Neural cell (in vitro differentiated cells): ENCODE data around the gene MRC2. TPM values are rescaled to one million over a fixed set of nuclear protein-coding genes. Genes with fewer than 3 reads are reported as not detected.

Experiments used
- H2AFZ ChIP-seq: fragments of 200-600, 300-800 bp; sonication (generic), shearing (Covaris generic); 2 replicates; pipeline ENCODE4 v1.6.0; 2014; ENCODE audit warnings: low read depth, mild to moderate bottlenecking, antibody characterized with exemption, low read length, moderate library complexity
- H3F3A ChIP-seq: fragments of 200-600 bp; shearing (Covaris generic); 2 replicates; pipeline ENCODE4 v1.6.1; 2016; ENCODE audit warnings: mild to moderate bottlenecking, moderate library complexity, mixed read lengths, antibody characterized with exemption, low read length; ENCODE audit not compliant: insufficient read depth, poor library complexity, severe bottlenecking
- H3K27ac ChIP-seq: fragments of 200-600, 300-800 bp; sonication (generic), shearing (Covaris generic); 2 replicates; pipeline ENCODE4 v1.5.1; 2014; ENCODE audit warnings: mild to moderate bottlenecking, low read length, moderate library complexity
- H3K27me3 ChIP-seq: fragments of 300-800, 200-600 bp; sonication (generic), shearing (Covaris generic); 2 replicates; pipeline ENCODE4 v1.6.0; 2014; ENCODE audit warnings: mild to moderate bottlenecking, low read depth, low read length, moderate library complexity; ENCODE audit not compliant: insufficient read depth
- H3K36me3 ChIP-seq: fragments of 300-800, 200-600 bp; sonication (generic), shearing (Covaris generic); 2 replicates; pipeline ENCODE4 v1.5.1; 2014; ENCODE audit warnings: mild to moderate bottlenecking, antibody characterized with exemption, low read length, moderate library complexity; ENCODE audit not compliant: insufficient read depth
- H3K4me2 ChIP-seq: fragments of 300-800, 200-600 bp; sonication (generic), shearing (Covaris generic); 2 replicates; pipeline ENCODE4 v1.6.0; 2014; ENCODE audit warnings: mild to moderate bottlenecking, low read length
- H3K4me3 ChIP-seq: fragments of 300-800, 200-600 bp; sonication (generic), shearing (Covaris generic); 2 replicates; pipeline ENCODE4 v1.5.1; 2014; ENCODE audit warnings: mild to moderate bottlenecking, low read length, moderate library complexity
- H3K79me2 ChIP-seq: fragments of 200-600 bp; shearing (Covaris generic); replicated peaks from 2 replicates; pipeline ENCODE4 v1.6.0; 2014; ENCODE audit warnings: mild to moderate bottlenecking, low read length, moderate library complexity; ENCODE audit not compliant: insufficient read depth
- H3K9ac ChIP-seq: fragments of 300-800, 200-600 bp; sonication (generic), shearing (Covaris generic); 2 replicates; pipeline ENCODE4 v1.6.1; 2016; ENCODE audit warnings: mild to moderate bottlenecking, low read length, mixed read lengths
- H3K9me2 ChIP-seq: fragments of 200-600 bp; shearing (Covaris generic); 2 replicates; pipeline ENCODE4 v1.6.1; 2016; ENCODE audit warnings: mild to moderate bottlenecking, low read length, mixed read lengths; ENCODE audit not compliant: insufficient read depth
- H3K9me3 ChIP-seq: fragments of 200-600, 300-800 bp; sonication (generic), shearing (Covaris generic); 2 replicates; pipeline ENCODE4 v1.6.1; 2016; ENCODE audit warnings: mild to moderate bottlenecking, mixed run types, low read length, moderate library complexity, mixed read lengths
- H4K20me1 ChIP-seq: fragments of 200-600 bp; shearing (Covaris generic); 2 replicates; pipeline ENCODE4 v1.6.1; 2016; ENCODE audit warnings: mild to moderate bottlenecking, mixed run types; ENCODE audit not compliant: insufficient read depth
- EP300 ChIP-seq: fragments of 450-650 bp; conservative IDR thresholded peaks from 2 replicates; pipeline ENCODE4 v1.6.1; 2014; ENCODE audit warnings: antibody characterized with exemption, mild to moderate bottlenecking, moderate library complexity; ENCODE audit not compliant: poor library complexity, severe bottlenecking
- EZH2 ChIP-seq: fragments of 200-600, 300-800 bp; shearing (Covaris generic), sonication (generic); IDR thresholded peaks from 2 replicates; pipeline ENCODE4 v1.6.1; 2014; ENCODE audit warnings: antibody characterized with exemption, low read length, borderline replicate concordance, mild to moderate bottlenecking; ENCODE audit not compliant: insufficient read depth, poor library complexity, severe bottlenecking
- MXI1 ChIP-seq: fragments of 450-650 bp; conservative IDR thresholded peaks from 2 replicates; pipeline ENCODE4 v1.6.1; 2014; ENCODE audit warnings: antibody characterized with exemption, mild to moderate bottlenecking; ENCODE audit not compliant: poor library complexity, severe bottlenecking
- POLR2AphosphoS5 ChIP-seq: IDR thresholded peaks from 2 replicates; pipeline ENCODE4 v1.6.1; 2012
- RAD21 ChIP-seq: fragments of 450-650 bp; conservative IDR thresholded peaks from 2 replicates; pipeline ENCODE4 v1.6.1; 2014; ENCODE audit warnings: antibody characterized with exemption, mild to moderate bottlenecking, moderate library complexity
- SMC3 ChIP-seq: fragments of 450-650 bp; conservative IDR thresholded peaks from 2 replicates; pipeline ENCODE4 v1.6.1; 2014; ENCODE audit warnings: antibody characterized with exemption, mild to moderate bottlenecking, moderate library complexity; ENCODE audit not compliant: poor library complexity
- TAF1 ChIP-seq: IDR thresholded peaks from 2 replicates; pipeline ENCODE4 v1.6.1; 2012; ENCODE audit warnings: low read depth
- polyA plus RNA-seq: library from polyadenylated mRNA; depleted of rRNA; stranded (reverse); fragments of >200 nt; gene quantifications from 2 replicates; pipeline ENCODE4 v1.2.3, GENCODE V29; 2014
- TF ChIP-seq, protein P1 (sequence below): fragments of 450-650 bp; IDR thresholded peaks from 2 replicates; pipeline ENCODE4 v1.5.1; 2014; ENCODE audit warnings: antibody characterized with exemption, mild to moderate bottlenecking, moderate library complexity; ENCODE audit not compliant: poor library complexity, severe bottlenecking
- TF ChIP-seq, protein P2 (sequence below): IDR thresholded peaks from 2 replicates; pipeline ENCODE4 v1.6.1; 2012; ENCODE audit warnings: borderline replicate concordance

MRC2 gene
- polyA plus RNA-seq, 1 donor from 2014 or later, result 0.36 TPM

DNA sequence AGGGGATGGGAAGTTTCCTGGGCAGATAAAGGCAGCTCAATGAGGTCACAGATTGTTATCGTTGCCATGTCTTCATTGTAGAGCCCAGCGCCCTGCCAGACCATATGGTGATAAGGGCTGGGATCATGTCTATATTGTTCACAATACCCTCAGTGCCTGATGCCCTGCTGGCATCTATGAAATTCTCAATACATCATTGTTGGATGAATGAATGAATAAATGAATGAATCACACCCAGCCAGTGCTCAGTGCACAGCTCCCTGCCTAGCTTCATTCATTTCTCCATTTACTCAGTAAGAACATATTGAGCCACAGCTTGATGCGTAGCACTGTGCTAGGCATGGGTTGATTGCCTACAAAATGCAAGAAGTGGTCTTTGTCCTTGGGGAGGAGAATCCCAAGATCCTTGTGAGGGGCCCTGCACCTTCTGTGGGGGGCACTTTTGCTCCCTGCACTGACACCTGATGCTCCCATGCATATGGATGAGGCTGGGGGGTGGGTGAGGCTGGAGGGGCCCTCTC is 29.7 kb downstream of the MRC2 start:
- TF ChIP-seq, protein P1, sequence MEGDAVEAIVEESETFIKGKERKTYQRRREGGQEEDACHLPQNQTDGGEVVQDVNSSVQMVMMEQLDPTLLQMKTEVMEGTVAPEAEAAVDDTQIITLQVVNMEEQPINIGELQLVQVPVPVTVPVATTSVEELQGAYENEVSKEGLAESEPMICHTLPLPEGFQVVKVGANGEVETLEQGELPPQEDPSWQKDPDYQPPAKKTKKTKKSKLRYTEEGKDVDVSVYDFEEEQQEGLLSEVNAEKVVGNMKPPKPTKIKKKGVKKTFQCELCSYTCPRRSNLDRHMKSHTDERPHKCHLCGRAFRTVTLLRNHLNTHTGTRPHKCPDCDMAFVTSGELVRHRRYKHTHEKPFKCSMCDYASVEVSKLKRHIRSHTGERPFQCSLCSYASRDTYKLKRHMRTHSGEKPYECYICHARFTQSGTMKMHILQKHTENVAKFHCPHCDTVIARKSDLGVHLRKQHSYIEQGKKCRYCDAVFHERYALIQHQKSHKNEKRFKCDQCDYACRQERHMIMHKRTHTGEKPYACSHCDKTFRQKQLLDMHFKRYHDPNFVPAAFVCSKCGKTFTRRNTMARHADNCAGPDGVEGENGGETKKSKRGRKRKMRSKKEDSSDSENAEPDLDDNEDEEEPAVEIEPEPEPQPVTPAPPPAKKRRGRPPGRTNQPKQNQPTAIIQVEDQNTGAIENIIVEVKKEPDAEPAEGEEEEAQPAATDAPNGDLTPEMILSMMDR, result no peak
- TF ChIP-seq POLR2AphosphoS5 (no peak), EP300 (no peak), RAD21 (no peak), TAF1 (no peak), EZH2 (no peak), SMC3 (no peak), MXI1 (no peak)
- TF ChIP-seq, protein P2, sequence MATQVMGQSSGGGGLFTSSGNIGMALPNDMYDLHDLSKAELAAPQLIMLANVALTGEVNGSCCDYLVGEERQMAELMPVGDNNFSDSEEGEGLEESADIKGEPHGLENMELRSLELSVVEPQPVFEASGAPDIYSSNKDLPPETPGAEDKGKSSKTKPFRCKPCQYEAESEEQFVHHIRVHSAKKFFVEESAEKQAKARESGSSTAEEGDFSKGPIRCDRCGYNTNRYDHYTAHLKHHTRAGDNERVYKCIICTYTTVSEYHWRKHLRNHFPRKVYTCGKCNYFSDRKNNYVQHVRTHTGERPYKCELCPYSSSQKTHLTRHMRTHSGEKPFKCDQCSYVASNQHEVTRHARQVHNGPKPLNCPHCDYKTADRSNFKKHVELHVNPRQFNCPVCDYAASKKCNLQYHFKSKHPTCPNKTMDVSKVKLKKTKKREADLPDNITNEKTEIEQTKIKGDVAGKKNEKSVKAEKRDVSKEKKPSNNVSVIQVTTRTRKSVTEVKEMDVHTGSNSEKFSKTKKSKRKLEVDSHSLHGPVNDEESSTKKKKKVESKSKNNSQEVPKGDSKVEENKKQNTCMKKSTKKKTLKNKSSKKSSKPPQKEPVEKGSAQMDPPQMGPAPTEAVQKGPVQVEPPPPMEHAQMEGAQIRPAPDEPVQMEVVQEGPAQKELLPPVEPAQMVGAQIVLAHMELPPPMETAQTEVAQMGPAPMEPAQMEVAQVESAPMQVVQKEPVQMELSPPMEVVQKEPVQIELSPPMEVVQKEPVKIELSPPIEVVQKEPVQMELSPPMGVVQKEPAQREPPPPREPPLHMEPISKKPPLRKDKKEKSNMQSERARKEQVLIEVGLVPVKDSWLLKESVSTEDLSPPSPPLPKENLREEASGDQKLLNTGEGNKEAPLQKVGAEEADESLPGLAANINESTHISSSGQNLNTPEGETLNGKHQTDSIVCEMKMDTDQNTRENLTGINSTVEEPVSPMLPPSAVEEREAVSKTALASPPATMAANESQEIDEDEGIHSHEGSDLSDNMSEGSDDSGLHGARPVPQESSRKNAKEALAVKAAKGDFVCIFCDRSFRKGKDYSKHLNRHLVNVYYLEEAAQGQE, result no peak
- Histone ChIP-seq H3K79me2 (no peaks in the 10 kb centered on the region), H3F3A (no peaks in the 10 kb centered on the region), H4K20me1 (no peaks in the 10 kb centered on the region), H3K27ac (no peak overlapping the region), H2AFZ (no peak overlapping the region), H3K4me3 (no peak overlapping the region), H3K9me3 (no peaks in the 10 kb centered on the region), H3K9ac (no peak overlapping the region), H3K9me2 (no peaks in the 10 kb centered on the region), H3K36me3 (no peaks in the 10 kb centered on the region), H3K4me2 (no peak overlapping the region), H3K27me3 (no peaks in the 10 kb centered on the region)

DNA sequence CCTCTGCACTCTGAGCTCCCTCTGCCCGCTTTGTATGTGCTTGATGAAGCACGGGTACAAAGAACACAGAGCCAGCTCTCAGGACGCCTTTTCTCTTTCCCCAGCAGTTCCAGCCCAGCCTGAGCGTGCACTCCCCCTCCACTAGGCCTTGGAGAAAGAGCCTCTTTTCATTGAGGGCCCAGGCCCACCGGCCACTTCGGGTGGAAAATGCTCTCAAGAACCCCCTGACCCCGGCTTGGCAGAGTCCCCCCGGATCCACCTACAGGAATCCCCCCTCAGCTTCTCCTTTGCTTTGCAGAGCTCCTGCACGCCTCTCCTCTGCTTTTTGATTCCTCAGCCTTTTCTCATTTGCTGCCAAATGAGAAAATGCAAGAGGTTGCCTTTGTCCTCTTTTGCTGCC is 30.2 kb downstream of the MRC2 start:
- H3K27ac ChIP-seq, result no peak overlapping the region
- TF ChIP-seq, protein P2, result no peak
- TF ChIP-seq, protein P1, result no peak
- TF ChIP-seq EP300 (no peak), MXI1 (no peak), EZH2 (no peak), RAD21 (no peak), SMC3 (no peak), POLR2AphosphoS5 (no peak), TAF1 (no peak)
- H4K20me1 ChIP-seq, result no peaks in the 10 kb centered on the region
- no peaks in the 10 kb centered on the region for H3K9me3 ChIP-seq
- H3K9me2 ChIP-seq, result no peaks in the 10 kb centered on the region
- no peak overlapping the region for H3K4me3 ChIP-seq
- H3K27me3 ChIP-seq, result no peaks in the 10 kb centered on the region
- H3F3A ChIP-seq, result no peaks in the 10 kb centered on the region
- no peak overlapping the region for H3K9ac ChIP-seq
- no peaks in the 10 kb centered on the region for H3K36me3 ChIP-seq
- H2AFZ ChIP-seq, result no peak overlapping the region
- H3K4me2 ChIP-seq, result no peak overlapping the region
- no peaks in the 10 kb centered on the region for H3K79me2 ChIP-seq
